HepG2 (cell line): ENCODE results near the gene SLC8B1. TPM values are rescaled to one million over a fixed set of nuclear protein-coding genes. Genes with fewer than 3 reads are reported as not detected.
A peak's percentile ranks its signal among the peaks of the same experiment; 100 is the strongest.

Source experiments
- ATAC-seq: fragments of 200-7000 bp; cut with Tn5 transposase; 3 replicates; pipeline ENCODE4 v1.9.1; 2020; ENCODE audit warnings: mild to moderate bottlenecking, moderate library complexity
- BruUV-seq: library from RNA; stranded (reverse); fragments of 400-500 nt; replicated peaks from 2 replicates; lab custom pipeline; 2021; lab: Mats Ljungman, UMichigan
- CTCF ChIA-PET: fragments of 300-600 bp; formaldehyde crosslinking; extraction: SDS; loops from one replicate; lab custom pipeline; 2021; ENCODE audit warnings: low total read pairs, inconsistent platforms, low intra/inter-chr PET ratio; lab: Yijun Ruan, JAX
- POLR2A ChIA-PET: fragments of 350-600 bp; sonication (Branson Sonifier 250); formaldehyde crosslinking; loops from one replicate; lab custom pipeline; 2020; ENCODE audit warnings: antibody characterized with exemption, inconsistent platforms; lab: Yijun Ruan, JAX
- DNase-seq: peaks from one replicate; pipeline ENCODE4 v3.0.0-alpha.2; 2015; ENCODE audit warnings: low spot score
- FAIRE-seq: peaks from 3 replicates; lab custom pipeline; 2011; peaks lifted over from hg19 to GRCh38; lab: Jason Lieb, UNC
- H2AFZ ChIP-seq: one replicate; pipeline ENCODE4 v1.6.1; 2011; ENCODE audit warnings: low read length, inconsistent platforms
- H3K27ac ChIP-seq: fragments of 300-600 bp; 3 replicates; pipeline ENCODE4 v1.8.0; 2011; ENCODE audit warnings: mixed run types, mild to moderate bottlenecking, mixed read lengths, low read length, inconsistent platforms; ENCODE audit not compliant: insufficient read depth; ENCODE audit errors: extremely low read length
- H3K27me3 ChIP-seq, 2 experiments: fragments of 200-600 bp in 1 of 2; 2 replicates in 1 of 2; 3 replicates in 1 of 2; pipeline versions ENCODE4 v1.6.0 to v1.8.0; 2011; ENCODE audit warnings: low read length in 2 of 2, mild to moderate bottlenecking in 2 of 2, moderate library complexity in 2 of 2, inconsistent platforms in 1 of 2; ENCODE audit not compliant: insufficient read depth in 2 of 2, control insufficient read depth in 1 of 2
- H3K36me3 ChIP-seq, 2 experiments: fragments of 200-600 bp in 1 of 2; replicated peaks in 1 of 2; 2 replicates in 1 of 2; 3 replicates in 1 of 2; pipeline versions ENCODE4 v1.5.1 to v1.8.0; 2011; ENCODE audit warnings: low read length in 2 of 2, inconsistent platforms in 1 of 2; ENCODE audit not compliant: insufficient read depth in 2 of 2, control insufficient read depth in 1 of 2
- H3K4me1 ChIP-seq: 2 replicates; pipeline ENCODE4 v1.5.1; 2012; ENCODE audit warnings: low read length, inconsistent platforms; ENCODE audit not compliant: insufficient read depth
- H3K4me2 ChIP-seq: 2 replicates; pipeline ENCODE4 v1.6.0; 2011; ENCODE audit warnings: low read depth, low read length, inconsistent platforms
- H3K4me3 ChIP-seq, 3 experiments: fragments of 200-600 bp in 1 of 3; sonication (generic), shearing (Covaris generic) in 1 of 3; replicated peaks in 1 of 3; 2 replicates each; pipeline ENCODE4 v1.5.1; 2011 to 2016; ENCODE audit warnings: low read length in 3 of 3, inconsistent platforms in 2 of 3, low read depth in 2 of 3, mild to moderate bottlenecking in 2 of 3, control low read depth in 1 of 3, mixed read lengths in 1 of 3; ENCODE audit not compliant: insufficient read depth in 1 of 3
- H3K79me2 ChIP-seq: one replicate; pipeline ENCODE4 v1.6.1; 2011; ENCODE audit warnings: low read length, inconsistent platforms; ENCODE audit not compliant: insufficient read depth
- H3K9ac ChIP-seq: 2 replicates; pipeline ENCODE4 v1.6.0; 2011; ENCODE audit warnings: mild to moderate bottlenecking, low read depth, low read length, inconsistent platforms; ENCODE audit not compliant: insufficient read depth
- H3K9me3 ChIP-seq: 2 replicates; pipeline ENCODE4 v1.5.1; 2012; ENCODE audit warnings: mild to moderate bottlenecking, low read length
- H4K20me1 ChIP-seq: 2 replicates; pipeline ENCODE4 v1.6.0; 2011; ENCODE audit warnings: inconsistent platforms, mild to moderate bottlenecking, low read length, moderate library complexity; ENCODE audit not compliant: insufficient read depth
- BCL6 ChIP-seq: IDR thresholded peaks from 2 replicates; pipeline ENCODE4 v1.6.1; 2016; ENCODE audit warnings: missing genetic modification reagents, missing compliant biosample characterization
- CBX2 ChIP-seq, 2 experiments: fragments of 200-600 bp in 1 of 2; sonication (generic); formaldehyde crosslinking in 1 of 2; IDR thresholded peaks; 2 replicates each; pipeline versions ENCODE4 v1.7.0 to v1.8.1; 2018 to 2022; ENCODE audit warnings: low read depth in 2 of 2, low read length in 1 of 2, mild to moderate bottlenecking in 1 of 2, missing genetic modification reagents in 1 of 2
- CEBPG ChIP-seq: IDR thresholded peaks from 2 replicates; pipeline ENCODE4 v1.6.1; 2016
- FOXK2 ChIP-seq: fragments of 450-650 bp; IDR thresholded peaks from 2 replicates; pipeline ENCODE4 v1.6.1; 2016
- HCFC1 ChIP-seq: fragments of 150-350 bp; IDR thresholded peaks from 2 replicates; pipeline ENCODE4 v1.6.1; 2014; ENCODE audit warnings: low read depth, low read length
- ISL2 ChIP-seq: sonication (generic); formaldehyde crosslinking; IDR thresholded peaks from 2 replicates; pipeline ENCODE4 v1.5.0; 2020; ENCODE audit warnings: missing genetic modification reagents
- LCORL ChIP-seq, 2 experiments: fragments of 450-650 bp in 1 of 2; sonication (generic) in 1 of 2; formaldehyde crosslinking in 1 of 2; IDR thresholded peaks; 2 replicates each; pipeline versions ENCODE4 v1.5.0 to v1.6.1; 2017 to 2020; ENCODE audit warnings: antibody characterized with exemption in 1 of 2, missing genetic modification reagents in 1 of 2
- NFE2L1 ChIP-seq: sonication (generic); formaldehyde crosslinking; IDR thresholded peaks from 2 replicates; pipeline ENCODE4 v1.4.0; 2020; ENCODE audit warnings: missing genetic modification reagents, mild to moderate bottlenecking, borderline replicate concordance
- SPEN ChIP-seq: sonication (generic); formaldehyde crosslinking; IDR thresholded peaks from 2 replicates; pipeline ENCODE4 v1.5.1; 2020; ENCODE audit warnings: low read depth, mild to moderate bottlenecking, missing genetic modification reagents
- ZBTB42 ChIP-seq: sonication (generic); formaldehyde crosslinking; IDR thresholded peaks from 2 replicates; pipeline ENCODE4 v1.5.0; 2020; ENCODE audit warnings: mild to moderate bottlenecking, missing genetic modification reagents
- ZNF121 ChIP-seq: sonication (generic); formaldehyde crosslinking; IDR thresholded peaks from 2 replicates; pipeline ENCODE4 v1.5.0; 2020; ENCODE audit warnings: mild to moderate bottlenecking, missing genetic modification reagents
- ZNF329 ChIP-seq: sonication (generic); formaldehyde crosslinking; IDR thresholded peaks from 2 replicates; pipeline ENCODE4 v1.9.0; 2021; ENCODE audit warnings: low read depth, mild to moderate bottlenecking, missing genetic modification reagents
- ZNF350 ChIP-seq: sonication (generic); formaldehyde crosslinking; IDR thresholded peaks from 2 replicates; pipeline ENCODE4 v1.4.0; 2020; ENCODE audit warnings: mild to moderate bottlenecking, low read depth, missing genetic modification reagents, borderline replicate concordance
- WGBS: methylation state at CpG from one replicate; pipeline ENCODE4 v1.1.6; 2017; ENCODE audit warnings: low lambda C conversion rate; 5-methylcytosine and 5-hydroxymethylcytosine counted together
- in situ Hi-C: cut with HindIII; loops from 2 replicates; pipeline ENCODE4 v1.10.0; 2017; ENCODE audit warnings: low pct_unique_long_range_greater_than_20kb; ENCODE audit not compliant: extremely low pct_ligation_motif_present
- intact Hi-C: fragments of 100-400 bp; cut with micrococcal nuclease; formaldehyde crosslinking; loops from one replicate; pipeline ENCODE4 v1.10.0; 2022; ENCODE audit not compliant: unreplicated experiment
- polyA plus RNA-seq, 8 experiments: library from polyadenylated mRNA; depleted of rRNA in 3 of 8; stranded (reverse) in 7 of 8; unstranded in 1 of 8; fragments of >200 nt; fragmentation: Illumina TruSeq in 4 of 8; extraction: Trizol in 4 of 8; gene quantifications; 2 replicates each; pipeline versions ENCODE4 v1.2.1 to v1.2.3, GENCODE V29; 2011 to 2016; ENCODE audit warnings: low read depth in 4 of 8, missing spikeins in 1 of 8, mixed read lengths in 1 of 8; ENCODE audit not compliant: insufficient read depth in 1 of 8
- total RNA-seq, 5 experiments: library from RNA; depleted of rRNA; stranded (reverse); fragments of >200 nt; fragmentation: Illumina TruSeq; extraction: Trizol; gene quantifications; 2 replicates each; pipeline ENCODE4 v1.2.3, GENCODE V29; 2016; ENCODE audit warnings: low read depth in 1 of 5

Gene SLC8B1
- total and polyA plus RNA-seq, 2 of the 13 experiments (the other 11 are each of a cell fraction or from before 2014, with no cell fraction given), result 6.8 to 8.0 TPM

DNA sequence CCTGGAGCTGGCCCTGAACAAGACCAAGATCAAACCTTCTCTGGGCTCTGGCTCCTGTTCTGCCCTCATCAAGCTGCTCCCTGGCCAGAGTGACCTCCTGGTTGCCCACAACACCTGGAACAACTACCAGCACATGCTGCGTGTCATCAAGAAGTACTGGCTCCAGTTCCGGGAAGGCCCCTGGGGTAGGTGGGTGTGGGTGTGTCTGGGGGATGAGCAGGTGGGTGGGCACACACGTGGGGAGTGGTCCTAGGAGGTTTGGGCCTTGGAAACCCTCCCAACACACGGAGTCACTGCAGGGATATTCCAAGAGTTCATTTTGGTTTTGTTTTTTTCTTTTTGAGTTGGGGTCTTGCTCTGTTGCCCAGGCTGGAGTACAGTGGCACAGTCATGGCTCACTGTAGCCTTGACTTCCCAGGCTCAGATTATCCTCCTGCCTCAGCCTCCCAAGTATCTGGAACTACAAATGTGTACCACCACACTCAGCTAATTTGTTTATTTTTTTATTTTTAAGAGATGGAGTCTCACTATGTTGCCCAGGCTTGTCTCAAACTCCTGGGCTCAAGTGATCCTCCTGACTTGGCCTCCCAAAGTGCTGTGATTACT is 40.0 kb upstream of the SLC8B1 start:
- no peaks in the 10 kb centered on the region for H4K20me1 ChIP-seq
- in situ Hi-C loops (no loop called here), intact Hi-C loops (no loop called here)
- ChIA-PET CTCF (no interaction called here), POLR2A (no interaction called here)
- ATAC-seq (no peak), DNase-seq (no peak)
- H3K4me3 ChIP-seq, result no peak overlapping the region
- H3K9ac ChIP-seq, result no peak overlapping the region
- H3K36me3 ChIP-seq, result peaks cover 6 to 32% of the 10 kb centered on the region in 2 experiments; a peak in 3 of 5 replicates
- no peaks in the 10 kb centered on the region for H3K4me1 ChIP-seq
- WGBS, result 87% methylated on average over 3 of the region's 4 CpGs
- no peaks in the 10 kb centered on the region for H3K27me3 ChIP-seq
- BruUV-seq, result no TSS peak
- no peaks in the 10 kb centered on the region for H3K79me2 ChIP-seq
- H2AFZ ChIP-seq, result no peak overlapping the region
- H3K4me2 ChIP-seq, result no peak overlapping the region
- no peaks in the 10 kb centered on the region for H3K9me3 ChIP-seq
- TF ChIP-seq ZNF121, result peak; percentile 29; the same call in 1 of the 2 replicates
- no peak for TF ChIP-seq FOXK2
- no peak for TF ChIP-seq ZNF350
- TF ChIP-seq CBX2 (IDR thresholded peaks at IDR 0.05; ENCODE audit: low read depth, low read length), result no peak
- TF ChIP-seq CBX2 (CRISPR knock-in tag; IDR thresholded peaks at IDR 0.05; ENCODE audit: low read depth), result no peak
- TF ChIP-seq, all 625 proteins: peak for 1
- no peak for FAIRE-seq
- no peak overlapping the region for H3K27ac ChIP-seq

DNA sequence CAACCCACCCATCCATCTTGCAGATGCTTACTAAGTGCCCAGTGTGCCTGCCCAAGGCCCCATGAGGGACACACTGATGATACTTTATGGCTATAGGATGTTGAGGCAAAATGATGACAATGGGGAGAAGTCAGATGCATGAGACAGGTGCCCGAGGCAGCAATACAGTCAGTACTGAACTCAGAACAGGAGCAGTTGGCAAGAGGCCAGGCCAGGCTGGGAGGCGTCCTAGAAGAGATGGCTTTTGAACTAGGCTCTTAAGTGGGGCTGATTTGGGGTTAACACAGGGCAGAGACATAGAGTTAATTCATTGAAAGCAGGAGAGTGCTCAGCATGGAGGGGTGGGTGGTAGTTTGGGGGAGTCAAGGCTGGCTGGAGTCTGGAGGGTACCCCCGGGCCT is 39.1 kb upstream of the SLC8B1 start:
- Histone ChIP-seq H3K9me3 (no peaks in the 10 kb centered on the region), H3K27ac (no peak overlapping the region), H3K9ac (no peak overlapping the region), H3K36me3 (peaks cover 6 to 34% of the 10 kb centered on the region in 2 experiments; a peak in 3 of 5 replicates), H3K79me2 (no peaks in the 10 kb centered on the region), H3K27me3 (no peaks in the 10 kb centered on the region), H3K4me1 (no peaks in the 10 kb centered on the region), H3K4me2 (no peak overlapping the region), H2AFZ (no peak overlapping the region), H3K4me3 (no peak overlapping the region), H4K20me1 (no peaks in the 10 kb centered on the region)
- BruUV-seq, result no TSS peak
- no peak for FAIRE-seq
- no peak for TF ChIP-seq BCL6 (CRISPR knock-in tag)
- no peak for TF ChIP-seq NFE2L1
- TF ChIP-seq ZNF329 (CRISPR knock-in tag), result no peak
- TF ChIP-seq HCFC1, result no peak
- peak; percentile 18; the same call in 1 of the 2 replicates for TF ChIP-seq LCORL (IDR thresholded peaks at IDR 0.05)
- no peak for TF ChIP-seq LCORL (CRISPR knock-in tag; IDR thresholded peaks at IDR 0.05)
- no peak for TF ChIP-seq ZBTB42 (CRISPR knock-in tag)
- TF ChIP-seq SPEN (CRISPR knock-in tag), result no peak
- TF ChIP-seq CEBPG (CRISPR knock-in tag), result no peak
- no peak for TF ChIP-seq ISL2 (CRISPR knock-in tag)
- WGBS, result 87% methylated on average over 2 of the region's 3 CpGs
- no peak for DNase-seq
- intact Hi-C loops (no loop called here), in situ Hi-C loops (no loop called here)
- no peak for ATAC-seq
- ChIA-PET POLR2A (no interaction called here), CTCF (no interaction called here)
